SIG-M5 treated with dmso at 0.1 percent for 504 hours (cell line): ENCODE measurements around the gene LRRC37A2.
"Not testable (repeated sequence)": the region's sequence is repeated elsewhere in the genome, so short reads cannot be mapped to it uniquely, and the experiment has no call there.

ENCODE experiments used
- DNase-seq: peaks from one replicate; lab custom pipeline; 2025; ENCODE audit not compliant: unreplicated experiment; lab: John Stamatoyannopoulos, UW

LRRC37A2 gene

DNA sequence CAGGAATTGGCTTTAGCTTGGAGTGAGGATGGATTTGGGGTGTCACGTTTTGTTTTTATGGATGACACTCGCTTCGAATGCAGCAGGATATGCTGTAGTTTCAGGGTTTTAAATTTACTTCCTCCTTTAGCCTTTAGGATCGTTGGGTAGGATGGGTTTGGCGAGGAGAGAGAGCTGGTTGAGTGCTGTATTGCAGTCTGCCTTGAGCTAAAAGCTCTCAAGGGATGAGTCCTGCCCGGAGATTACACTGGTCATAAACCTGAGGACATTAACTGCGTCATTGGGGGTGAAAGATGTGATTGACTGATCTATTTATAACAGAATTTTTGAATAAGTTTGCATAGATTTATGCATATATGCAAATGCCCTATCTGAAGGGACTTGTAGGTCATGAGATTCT, 79.1 kb downstream of the LRRC37A2 start:
- not testable (repeated sequence) for DNase-seq

DNA sequence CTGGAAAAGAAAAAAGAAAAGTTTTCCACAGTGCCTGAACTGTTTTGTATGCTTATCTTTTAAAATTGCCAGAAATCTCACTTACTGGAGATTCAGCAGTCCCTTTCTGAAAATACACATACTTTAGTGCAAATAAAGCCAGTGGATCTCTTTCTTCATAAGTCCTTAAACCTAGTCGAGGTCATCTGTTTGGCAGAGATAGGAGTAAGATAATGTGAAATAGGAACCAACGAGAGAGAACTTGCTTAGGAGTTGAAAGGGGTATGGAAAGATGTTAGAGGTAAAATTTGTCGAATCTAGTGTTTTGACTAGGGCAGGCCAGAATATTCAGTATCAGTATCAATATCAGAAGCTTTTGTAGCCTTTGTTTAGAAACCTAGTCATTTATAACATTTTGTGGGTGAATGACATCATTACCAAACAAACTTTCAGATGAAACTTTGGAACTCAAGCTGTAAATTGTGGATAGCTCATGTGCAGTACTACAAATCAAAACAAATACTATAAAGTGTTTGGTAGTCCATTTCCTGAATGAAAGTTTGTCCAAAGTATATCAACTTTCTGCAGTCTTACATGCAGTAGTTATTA, 86.2 kb downstream of the LRRC37A2 start:
- not testable (repeated sequence) for DNase-seq

- DNase-seq: not testable (repeated sequence)
Observed at GRCh38 chr17:46600767-46601166, 88.5 kb downstream of the LRRC37A2 start.

DNA sequence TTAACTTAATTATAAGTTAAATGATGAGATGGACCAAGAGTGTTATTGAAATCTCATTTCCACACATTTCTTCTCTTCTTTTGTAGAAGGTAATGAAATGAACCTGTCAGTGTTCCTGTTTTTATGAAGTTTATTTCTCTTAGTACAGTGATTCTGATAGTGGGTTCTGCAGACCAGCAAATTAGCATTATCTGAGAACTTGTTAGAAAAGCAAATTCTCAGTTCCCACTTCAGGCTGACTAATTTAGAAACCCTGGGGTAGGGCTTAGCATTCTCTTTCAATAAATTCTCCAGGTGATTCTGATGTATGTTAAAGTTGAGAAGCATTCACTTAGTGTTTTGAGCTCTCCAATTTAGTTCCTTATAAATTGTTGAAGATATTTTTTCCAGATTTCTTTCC, 90.9 kb downstream of the LRRC37A2 start:
- DNase-seq: not testable (repeated sequence)
